Stimulated activated CD8-positive, alpha-beta memory T cell treated with anti-CD3 and anti-CD28 coated beads, Interleukin-15, amount 100 ng/mL, for 24 hours (primary cell): ENCODE results near the gene PLD5.
"Not testable (repeated sequence)": the region's sequence is repeated elsewhere in the genome, so short reads cannot be mapped to it uniquely, and the experiment has no call there.

Experiments used
- DNase-seq: peaks from one replicate; pipeline ENCODE4 v3.0.0-alpha.2; 2020; ENCODE audit warnings: low read depth

The PLD5 gene

DNA sequence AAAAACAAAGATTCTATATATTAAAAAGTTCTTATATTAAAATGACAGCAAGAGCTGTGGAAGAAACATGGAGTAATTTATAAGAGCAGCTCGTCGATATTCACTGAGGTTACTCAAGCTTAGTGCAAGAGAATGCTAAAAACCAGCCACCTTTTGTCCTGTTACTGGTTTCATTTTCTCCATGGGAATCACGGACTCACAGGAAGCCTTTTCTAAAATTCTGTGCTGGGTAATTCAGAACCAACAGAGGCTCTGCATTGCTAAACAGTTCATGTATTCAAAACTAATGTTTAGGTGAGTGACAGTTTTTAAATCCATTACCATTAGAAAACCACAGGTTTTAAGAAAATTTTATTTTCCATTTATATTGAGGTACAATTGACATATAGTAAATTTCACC lies 377.8 kb downstream of the PLD5 start:
- DNase-seq: no peak

DNA sequence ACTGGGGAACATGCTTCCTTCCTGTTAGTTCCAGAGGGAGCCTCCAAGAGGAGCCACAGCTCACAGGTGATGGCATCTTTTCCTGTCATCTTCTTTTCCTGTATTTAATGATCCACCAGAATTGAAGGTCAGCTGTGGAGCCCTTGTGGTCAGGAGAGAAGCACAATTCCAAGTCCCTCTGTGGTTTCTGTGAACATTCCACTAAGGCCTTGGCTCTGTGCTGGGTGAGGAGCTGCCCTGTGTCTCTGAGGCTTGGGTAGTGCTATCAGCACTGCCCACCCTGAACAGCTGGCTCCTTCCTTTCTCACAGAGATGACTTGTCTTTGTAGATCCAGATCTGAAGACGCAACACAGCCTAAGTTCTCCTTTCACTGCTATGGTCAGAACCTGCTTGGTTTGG lies 383.7 kb downstream of the PLD5 start:
- no peak for DNase-seq

- no peak for DNase-seq
These were observed 384.5 kb downstream of the PLD5 start for GRCh38 chr1:242139986-242140385.

- DNase-seq: no peak
These were observed 385.1 kb downstream of the PLD5 start for GRCh38 chr1:242139442-242139841.

DNA sequence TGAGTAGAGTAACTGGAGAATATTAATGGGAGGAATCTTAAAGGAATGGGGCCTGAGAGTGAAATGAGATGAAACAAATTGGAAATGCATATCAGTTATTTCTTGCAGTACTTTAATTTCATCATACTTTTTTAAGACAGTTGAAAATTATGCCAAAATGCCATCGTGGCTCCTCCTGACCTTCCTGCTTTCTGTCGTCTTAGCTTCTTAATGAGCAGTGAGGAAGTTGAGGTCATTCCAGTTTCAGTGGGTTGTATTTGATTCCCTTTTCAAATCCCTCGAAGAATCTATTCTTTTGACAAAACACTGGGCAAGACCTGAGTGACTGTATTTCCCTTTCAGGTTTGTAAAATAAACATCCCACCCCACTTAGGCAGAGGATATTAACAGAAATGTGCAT lies 390.7 kb downstream of the PLD5 start:
- DNase-seq: no peak

DNA sequence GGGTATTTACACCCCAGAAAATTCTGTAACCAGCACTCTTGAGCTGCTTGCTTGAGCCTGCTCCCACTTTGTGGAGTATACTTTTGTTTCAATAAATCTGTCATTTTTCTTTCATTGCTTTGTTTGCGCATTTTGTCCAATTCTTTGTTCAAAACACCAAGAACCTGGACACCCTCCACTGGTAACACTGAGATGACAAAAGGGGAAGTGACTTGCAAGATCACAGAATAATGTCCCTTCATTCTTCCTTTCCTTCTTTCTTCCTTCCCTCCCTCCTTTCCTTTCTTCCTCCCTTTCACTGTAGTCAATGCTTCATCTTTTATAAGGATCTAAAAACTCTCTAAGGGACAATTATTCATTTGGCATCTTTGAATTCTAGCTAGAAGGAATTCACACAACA lies 391.1 kb downstream of the PLD5 start:
- DNase-seq: no peak

DNA sequence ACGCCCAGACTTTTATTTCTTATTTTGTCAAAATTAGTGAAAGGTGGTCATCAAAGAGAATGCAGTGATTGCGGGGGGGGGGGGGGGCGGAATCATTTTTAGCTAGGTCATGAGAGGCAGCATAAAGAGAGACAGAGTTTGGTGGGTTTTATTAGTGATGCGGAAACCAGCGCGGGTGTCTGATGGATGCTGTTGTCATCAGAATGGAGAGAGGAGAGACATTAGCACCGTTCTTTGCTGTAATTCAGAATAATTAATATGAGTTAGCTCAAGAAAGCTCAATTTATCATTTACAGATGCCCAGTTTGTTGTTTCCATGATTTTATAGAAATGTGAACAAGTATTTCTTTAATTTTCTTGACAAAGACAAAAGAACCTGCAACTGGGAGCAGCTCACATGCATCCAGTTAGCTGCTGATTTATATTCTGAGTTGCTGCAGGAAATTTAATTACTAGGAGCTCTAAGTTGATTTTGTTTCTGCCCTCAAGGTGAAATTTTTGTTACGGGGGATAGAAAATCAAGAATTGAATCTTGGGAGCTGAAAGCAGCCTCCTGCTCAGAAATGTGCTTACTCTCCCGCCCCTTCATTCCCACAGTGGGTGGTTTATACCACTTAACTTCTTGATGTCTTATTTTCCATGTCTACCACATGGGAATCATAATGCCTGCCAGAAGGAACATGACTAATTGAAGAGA lies 392.2 kb downstream of the PLD5 start:
- DNase-seq: no peak

- DNase-seq: no peak
These were observed 395.5 kb downstream of the PLD5 start for GRCh38 chr1:242128951-242129502.

DNA sequence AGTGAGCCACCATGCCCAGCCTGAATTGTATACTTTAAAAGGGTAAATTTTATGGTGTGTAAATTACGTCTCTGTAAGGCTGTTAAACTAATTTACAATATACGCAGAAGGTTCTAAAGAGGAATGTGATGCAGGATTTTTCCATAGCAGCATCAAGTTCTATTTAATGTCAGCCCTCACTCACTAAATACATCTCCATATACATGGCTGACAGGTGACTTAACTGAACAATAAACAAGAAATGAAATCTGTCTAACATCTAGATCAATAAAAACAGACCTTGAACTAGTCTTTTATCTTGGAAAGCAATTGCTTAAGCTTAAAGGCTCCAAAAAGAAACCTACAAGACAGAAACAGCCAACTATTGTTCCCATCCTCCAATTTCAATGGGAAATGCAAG lies 404.1 kb downstream of the PLD5 start:
- DNase-seq: no peak

DNA sequence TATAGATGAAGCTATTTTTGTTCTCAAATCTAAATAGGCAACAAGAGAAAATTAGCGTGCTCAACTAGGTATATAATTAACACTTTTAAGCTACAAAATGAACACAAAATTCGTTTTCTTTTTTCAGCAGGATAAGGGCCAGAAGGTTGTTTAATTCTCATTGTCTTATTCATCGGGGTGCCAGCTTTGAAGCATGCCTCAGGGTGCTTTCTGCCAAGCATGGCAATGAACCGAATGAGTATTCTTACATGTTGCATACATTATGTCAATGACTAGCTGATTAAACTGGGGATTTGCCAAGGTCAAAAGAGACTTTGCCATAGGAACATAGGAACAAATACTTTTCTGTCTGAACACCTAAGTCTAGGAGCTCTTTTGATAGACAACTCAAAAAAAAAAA lies 423.6 kb downstream of the PLD5 start:
- no peak for DNase-seq

- DNase-seq: not testable (repeated sequence)
These were observed 427.2 kb downstream of the PLD5 start for GRCh38 chr1:242097283-242097682.

GRCh38 chr1:242093116-242093515 lies 431.4 kb downstream of the PLD5 start:
- no peak for DNase-seq

DNA sequence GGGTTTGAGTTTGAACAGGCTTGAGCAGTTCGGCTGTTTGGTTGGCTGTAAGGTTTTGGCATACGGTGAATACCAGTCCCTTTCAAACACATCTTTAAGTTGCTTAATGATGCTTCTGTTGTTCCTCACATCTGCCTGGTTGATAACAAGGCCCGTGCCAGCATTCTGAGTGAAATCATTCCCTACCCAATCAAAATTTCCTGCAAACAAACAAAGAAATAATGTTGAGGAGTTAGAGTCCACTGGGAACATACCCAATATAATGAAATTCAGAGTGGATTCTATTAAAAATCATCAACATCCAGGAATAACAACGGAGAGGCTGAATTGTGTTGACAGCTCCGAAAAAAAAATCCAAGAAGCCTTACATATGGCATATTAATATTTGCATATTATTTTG lies 434.6 kb downstream of the PLD5 start:
- no peak for DNase-seq

GRCh38 chr1:242088875-242089274 lies 435.6 kb downstream of the PLD5 start:
- DNase-seq: no peak

DNA sequence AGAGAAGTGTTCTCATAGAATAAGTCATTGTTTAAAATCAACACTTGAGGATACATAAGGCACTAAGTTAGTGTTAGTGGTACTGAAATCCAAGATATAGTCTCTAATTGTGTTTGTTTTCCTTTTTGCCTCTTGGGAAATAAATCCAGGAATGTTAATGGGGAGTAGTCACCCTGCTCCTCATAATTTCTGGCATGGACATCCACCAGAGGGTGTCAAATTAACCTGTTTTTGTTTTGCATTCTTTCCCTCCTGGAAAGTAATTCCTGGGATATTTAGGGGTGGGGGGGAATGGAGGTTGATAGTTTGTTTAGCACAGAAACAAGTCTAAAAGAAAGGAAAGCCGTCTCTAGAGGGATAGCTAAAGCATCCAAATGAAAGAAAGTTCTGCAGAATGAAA lies 437.8 kb downstream of the PLD5 start:
- no peak for DNase-seq

DNA sequence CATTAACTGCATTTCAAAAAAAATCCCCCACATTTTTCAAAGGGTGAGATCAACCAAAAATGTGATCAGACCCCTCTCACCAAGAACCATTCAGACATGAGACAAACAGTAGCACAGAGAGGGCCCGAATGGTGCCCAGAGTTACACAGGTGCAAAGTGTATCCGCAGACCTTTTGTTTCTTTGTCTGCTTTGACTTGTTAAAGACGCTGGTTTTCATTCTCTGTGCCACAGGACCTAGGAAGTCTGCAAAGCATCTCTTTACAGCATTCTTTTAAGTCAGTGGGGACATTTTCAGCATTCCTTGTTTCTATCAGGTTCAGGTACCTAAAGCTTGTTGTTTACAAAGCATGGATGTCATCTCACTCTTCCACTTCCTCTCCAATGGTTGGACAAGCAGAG lies 438.4 kb downstream of the PLD5 start:
- DNase-seq: no peak

DNA sequence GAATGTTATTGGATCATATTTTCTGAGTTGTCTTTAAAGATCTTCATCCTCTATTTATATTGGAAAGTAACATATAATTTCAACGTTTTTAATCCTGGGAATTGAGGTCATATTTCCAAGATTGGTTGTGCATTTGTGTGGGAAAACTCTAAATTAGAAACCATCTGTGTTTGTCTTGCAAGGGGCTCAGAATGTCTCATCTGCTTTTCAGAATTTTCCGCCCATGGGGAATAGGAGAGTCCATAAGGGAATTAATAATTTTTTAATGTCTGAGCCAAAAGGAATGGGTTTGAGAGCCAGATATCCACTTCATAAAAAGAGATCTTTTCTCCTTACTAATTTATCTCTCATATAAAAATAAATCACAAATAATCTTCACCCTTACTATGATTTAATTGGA lies 440.8 kb downstream of the PLD5 start:
- no peak for DNase-seq

GRCh38 chr1:242081446-242081845 lies 443.1 kb downstream of the PLD5 start:
- no peak for DNase-seq

GRCh38 chr1:242065813-242066212 lies 458.7 kb downstream of the PLD5 start:
- DNase-seq: no peak

DNA sequence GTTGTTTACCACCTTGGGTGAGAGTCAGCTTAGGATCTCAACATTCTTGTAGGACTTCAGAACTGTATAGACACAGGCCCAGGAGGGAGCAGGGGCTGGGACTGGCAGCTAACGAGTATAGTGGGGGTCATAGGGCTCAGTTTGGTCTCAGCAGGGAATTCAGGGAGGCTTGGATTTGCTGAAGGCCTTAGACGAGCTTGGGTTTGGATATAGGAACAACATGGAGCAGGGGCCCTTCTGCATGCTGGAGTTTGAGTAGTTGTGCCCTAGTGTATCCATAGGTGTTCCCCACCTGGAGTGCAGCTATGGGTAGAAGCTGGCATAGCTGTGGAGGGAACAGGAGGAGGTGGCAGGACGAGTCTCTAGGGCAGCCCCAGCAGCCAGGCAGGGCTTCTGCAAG lies 462.2 kb downstream of the PLD5 start:
- DNase-seq: no peak

DNA sequence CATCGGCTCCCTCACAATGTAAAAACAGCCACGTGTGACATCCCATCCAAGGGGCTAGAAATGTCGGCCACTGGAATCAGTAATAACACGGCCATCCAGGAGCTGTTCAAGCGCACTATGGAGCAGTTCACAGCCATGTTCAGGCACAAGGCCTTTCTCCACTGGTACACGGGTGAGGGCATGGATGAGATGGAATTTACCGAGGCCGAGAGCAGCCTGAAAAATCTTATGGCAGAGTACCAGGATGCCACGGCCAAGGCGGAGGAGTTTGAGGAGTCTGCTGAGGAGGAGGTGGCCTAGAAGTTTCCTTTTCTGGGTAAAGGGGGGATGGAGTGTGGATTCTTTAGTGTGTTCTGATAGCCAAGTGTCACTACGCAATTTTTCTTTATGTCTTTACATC lies 464.5 kb downstream of the PLD5 start:
- DNase-seq: no peak

GRCh38 chr1:242058582-242058981 lies 465.9 kb downstream of the PLD5 start:
- not testable (repeated sequence) for DNase-seq

DNA sequence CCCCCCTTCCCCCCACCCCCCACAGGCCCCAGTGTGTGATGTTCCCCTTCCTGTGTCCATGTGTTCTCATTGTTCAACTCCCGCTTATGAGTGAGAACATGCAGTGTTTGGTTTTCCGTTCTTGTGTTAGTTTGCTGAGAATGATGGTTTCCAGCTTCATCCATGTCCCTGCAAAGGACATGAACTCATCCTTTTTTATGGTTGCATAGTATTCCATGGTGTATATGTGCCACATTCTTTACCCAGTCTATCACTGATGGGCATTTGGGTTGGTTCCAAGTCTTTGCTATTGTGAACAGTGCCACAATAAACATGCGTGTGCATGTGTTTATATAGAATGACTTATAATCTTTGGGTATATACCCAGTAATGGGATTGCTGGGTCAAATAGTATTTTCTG lies 466.3 kb downstream of the PLD5 start:
- not testable (repeated sequence) for DNase-seq

DNA sequence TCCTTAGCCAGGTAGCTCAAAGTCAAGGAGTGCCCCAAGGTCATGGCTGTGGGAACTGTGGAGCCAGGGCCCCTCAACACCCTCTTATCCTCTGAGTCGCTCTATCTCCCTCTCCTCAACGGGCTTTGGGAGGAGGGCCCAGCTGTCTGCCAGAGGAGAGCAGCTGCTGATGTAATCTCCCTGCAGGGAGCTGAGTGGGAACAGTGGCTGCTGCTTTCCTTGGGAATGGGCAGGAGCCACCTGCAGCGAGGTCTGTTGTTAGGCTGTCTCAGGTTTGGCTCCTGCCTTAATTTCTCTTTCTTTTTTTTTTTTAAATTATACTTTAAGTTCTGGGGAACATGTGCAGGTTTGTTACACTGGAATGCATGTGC lies 466.8 kb downstream of the PLD5 start:
- no peak for DNase-seq
